Mesenchymal stem cell (in vitro differentiated cells and primary cell): ENCODE results near the gene DUS2.
A peak's percentile ranks its signal among the peaks of the same experiment; 100 is the strongest.

Experiments
- DNase-seq: peaks from one replicate; pipeline ENCODE4 v3.0.0-alpha.2; 2013
- H2AFZ ChIP-seq: one replicate; pipeline ENCODE4 v1.6.1; 2013; ENCODE audit warnings: low read depth, mild to moderate bottlenecking, control low read depth, inconsistent platforms, low read length, moderate library complexity
- H2AK5ac ChIP-seq: 2 replicates; pipeline ENCODE4 v1.6.1; 2013; ENCODE audit warnings: low read length, moderate library complexity, mild to moderate bottlenecking, inconsistent platforms; ENCODE audit not compliant: severe bottlenecking
- H2BK120ac ChIP-seq: one replicate; pipeline ENCODE4 v1.6.1; 2013; ENCODE audit warnings: low read depth, mild to moderate bottlenecking, inconsistent platforms, low read length, moderate library complexity
- H2BK12ac ChIP-seq, 2 experiments: one replicate each; pipeline ENCODE4 v1.6.1; 2013; ENCODE audit warnings: inconsistent platforms in 2 of 2, low read length in 2 of 2, mild to moderate bottlenecking in 2 of 2, moderate library complexity in 2 of 2, control low read depth in 1 of 2
- H2BK15ac ChIP-seq: one replicate; pipeline ENCODE4 v1.6.1; 2013; ENCODE audit warnings: mild to moderate bottlenecking, low read depth, inconsistent platforms; ENCODE audit not compliant: poor library complexity, severe bottlenecking
- H2BK5ac ChIP-seq: 2 replicates; pipeline ENCODE4 v1.6.1; 2013; ENCODE audit warnings: low read depth, mild to moderate bottlenecking, low read length, control low read depth, inconsistent platforms; ENCODE audit not compliant: poor library complexity, severe bottlenecking
- H3K14ac ChIP-seq, 2 experiments: one replicate each; pipeline ENCODE4 v1.6.1; 2013; ENCODE audit warnings: inconsistent platforms in 2 of 2, low read length in 2 of 2, control low read depth in 1 of 2, mild to moderate bottlenecking in 1 of 2, moderate library complexity in 1 of 2
- H3K18ac ChIP-seq, 2 experiments: one replicate each; pipeline ENCODE4 v1.6.1; 2013; ENCODE audit warnings: inconsistent platforms in 2 of 2, low read length in 2 of 2, control low read depth in 1 of 2, low read depth in 1 of 2, mild to moderate bottlenecking in 1 of 2
- H3K23ac ChIP-seq, 2 experiments: one replicate each; pipeline ENCODE4 v1.6.1; 2013; ENCODE audit warnings: inconsistent platforms in 2 of 2, low read length in 2 of 2, mild to moderate bottlenecking in 2 of 2, moderate library complexity in 2 of 2, control low read depth in 1 of 2
- H3K27ac ChIP-seq: 2 replicates; pipeline ENCODE4 v1.5.1; 2013; ENCODE audit warnings: mild to moderate bottlenecking, moderate library complexity, low read length, control low read depth, inconsistent platforms; ENCODE audit not compliant: poor library complexity, severe bottlenecking
- H3K27me3 ChIP-seq, 2 experiments: 2 replicates each; pipeline versions ENCODE4 v1.6.1 to v1.7.0; 2013; ENCODE audit warnings: low read length in 2 of 2, mild to moderate bottlenecking in 2 of 2, moderate library complexity in 2 of 2, control low read depth in 1 of 2, inconsistent platforms in 1 of 2; ENCODE audit not compliant: control insufficient read depth in 1 of 2, insufficient read depth in 1 of 2
- H3K36me3 ChIP-seq, 2 experiments: 2 replicates each; pipeline versions ENCODE4 v1.6.1 to v1.7.0; 2013; ENCODE audit warnings: low read length in 2 of 2, control low read depth in 1 of 2, inconsistent platforms in 1 of 2, low read depth in 1 of 2, mild to moderate bottlenecking in 1 of 2; ENCODE audit not compliant: insufficient read depth in 2 of 2, control insufficient read depth in 1 of 2
- H3K4ac ChIP-seq, 2 experiments: one replicate each; pipeline ENCODE4 v1.6.1; 2013; ENCODE audit warnings: inconsistent platforms in 2 of 2, low read length in 2 of 2, mild to moderate bottlenecking in 2 of 2, moderate library complexity in 2 of 2, control low read depth in 1 of 2, low read depth in 1 of 2
- H3K4me1 ChIP-seq: 2 replicates; pipeline ENCODE4 v1.6.1; 2013; ENCODE audit warnings: low read depth, low read length, control low read depth; ENCODE audit not compliant: control insufficient read depth, insufficient read depth
- H3K4me2 ChIP-seq: 2 replicates; pipeline ENCODE4 v1.6.1; 2013; ENCODE audit warnings: low read length, mild to moderate bottlenecking, inconsistent platforms; ENCODE audit not compliant: poor library complexity, severe bottlenecking
- H3K4me3 ChIP-seq, 2 experiments: 2 replicates each; pipeline versions ENCODE4 v1.5.1 to v1.7.0; 2013; ENCODE audit warnings: low read length in 2 of 2, mild to moderate bottlenecking in 2 of 2, control low read depth in 1 of 2, low read depth in 1 of 2; ENCODE audit not compliant: insufficient read depth in 1 of 2
- H3K79me1 ChIP-seq: replicated peaks from 2 replicates; pipeline ENCODE4 v1.6.1; 2013; ENCODE audit warnings: mild to moderate bottlenecking, control low read depth, low read length, inconsistent platforms; ENCODE audit not compliant: poor library complexity, severe bottlenecking
- H3K9ac ChIP-seq: 2 replicates; pipeline ENCODE4 v1.7.0; 2013; ENCODE audit warnings: mild to moderate bottlenecking, low read length, moderate library complexity
- H3K9me3 ChIP-seq: 2 replicates; pipeline ENCODE4 v1.7.0; 2013; ENCODE audit warnings: mild to moderate bottlenecking, low read length; ENCODE audit not compliant: control insufficient read depth
- H4K8ac ChIP-seq: one replicate; pipeline ENCODE4 v1.6.1; 2013; ENCODE audit warnings: inconsistent platforms, mild to moderate bottlenecking, low read length, moderate library complexity
- H4K91ac ChIP-seq: one replicate; pipeline ENCODE4 v1.6.1; 2013; ENCODE audit warnings: mild to moderate bottlenecking, low read length, inconsistent platforms
- WGBS: methylation state at CpG from one replicate; pipeline ENCODE4 v1.1.7; 2013; ENCODE audit warnings: mixed read lengths; 5-methylcytosine and 5-hydroxymethylcytosine counted together

Gene DUS2

DNA sequence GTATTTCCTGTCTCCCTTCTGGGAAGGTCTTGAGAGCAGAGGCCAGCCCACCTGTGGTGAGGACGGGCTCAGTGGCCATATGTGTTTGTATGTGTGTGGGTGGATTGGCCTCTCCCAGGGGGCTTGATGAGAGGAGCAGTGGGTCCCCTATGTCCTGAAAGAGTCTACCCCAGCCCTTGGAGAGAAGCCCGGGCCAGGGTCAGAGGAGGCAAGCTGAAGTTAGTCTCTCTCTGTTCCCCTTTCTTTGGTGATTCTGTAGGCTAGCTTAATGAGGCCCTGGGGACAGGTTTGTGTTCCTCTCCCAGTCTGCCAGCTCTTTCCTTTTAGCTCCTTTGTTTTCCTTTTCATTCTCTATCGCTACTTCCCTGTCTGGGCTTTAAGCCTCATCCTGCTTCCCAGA is 38.3 kb downstream of the DUS2 start:
- H3K4me3 ChIP-seq = no peak overlapping the region
- H3K18ac ChIP-seq = no peak overlapping the region
- WGBS = 93% methylated on average over 3 of the region's 3 CpGs
- no peaks in the 10 kb centered on the region for H3K27me3 ChIP-seq
- H3K4me2 ChIP-seq = no peak overlapping the region
- H3K4ac ChIP-seq = no peak overlapping the region
- no peak overlapping the region for H2BK5ac ChIP-seq
- H3K9ac ChIP-seq = no peak overlapping the region
- H4K8ac ChIP-seq = no peak overlapping the region
- no peak overlapping the region for H2AK5ac ChIP-seq
- H3K14ac ChIP-seq = no peak overlapping the region
- no peak overlapping the region for H2AFZ ChIP-seq
- H4K91ac ChIP-seq = no peak overlapping the region
- H2BK15ac ChIP-seq = no peak overlapping the region
- no peaks in the 10 kb centered on the region for H3K79me1 ChIP-seq
- peaks cover 15 to 31% of the 10 kb centered on the region in 2 experiments for H3K36me3 ChIP-seq
- no peak overlapping the region for H3K27ac ChIP-seq
- no peak overlapping the region for H2BK12ac ChIP-seq
- H3K9me3 ChIP-seq = no peaks in the 10 kb centered on the region
- no peak for DNase-seq
- no peak overlapping the region for H2BK120ac ChIP-seq
- no peak overlapping the region for H3K23ac ChIP-seq
- peaks cover 11% of the 10 kb centered on the region for H3K4me1 ChIP-seq

DNA sequence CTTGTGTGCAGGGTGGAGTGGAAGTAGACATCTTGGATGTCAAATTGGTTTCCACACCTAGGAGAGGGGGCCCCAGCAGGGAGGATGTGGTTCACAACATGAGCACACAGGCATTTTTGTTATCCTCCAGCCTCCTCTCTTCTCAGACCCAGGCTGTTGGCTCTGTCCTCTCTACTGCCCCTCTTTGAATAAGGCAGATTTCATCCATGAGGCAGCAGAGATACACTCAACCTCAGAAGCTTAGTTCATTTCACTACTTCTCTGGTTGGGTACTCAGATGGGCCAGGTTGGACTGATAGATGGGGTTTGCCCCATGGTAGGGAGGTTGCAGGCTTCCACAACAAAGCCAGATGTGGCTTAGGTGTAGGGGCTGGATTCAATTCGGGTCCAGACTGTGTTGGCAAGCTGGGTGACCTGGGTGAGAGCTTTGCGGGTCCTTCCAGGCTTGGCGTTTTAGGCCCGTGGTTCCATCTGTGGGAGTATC is 39.9 kb downstream of the DUS2 start:
- Histone ChIP-seq H4K8ac (no peak overlapping the region), H3K18ac (no peak overlapping the region), H3K27me3 (no peaks in the 10 kb centered on the region), H2BK120ac (no peak overlapping the region), H3K79me1 (no peaks in the 10 kb centered on the region), H3K27ac (no peak overlapping the region), H4K91ac (no peak overlapping the region), H3K4ac (no peak overlapping the region), H3K14ac (no peak overlapping the region), H2BK5ac (no peak overlapping the region), H2BK12ac (no peak overlapping the region), H2BK15ac (no peak overlapping the region), H3K4me1 (peaks cover 11% of the 10 kb centered on the region), H2AFZ (no peak overlapping the region), H3K4me2 (no peak overlapping the region), H3K36me3 (peaks cover 17 to 29% of the 10 kb centered on the region in 2 experiments), H2AK5ac (no peak overlapping the region), H3K9me3 (no peaks in the 10 kb centered on the region), H3K4me3 (no peak overlapping the region), H3K9ac (no peak overlapping the region), H3K23ac (no peak overlapping the region)
- no peak for DNase-seq
- WGBS = 100% methylated on average over 2 of the region's 4 CpGs

GRCh38 chr16:68064791-68065365 is 41.8 kb downstream of the DUS2 start:
- Histone ChIP-seq H2BK5ac (no peak overlapping the region), H3K4me2 (peak overlapping the region; percentile 7), H2AFZ (no peak overlapping the region), H3K27ac (peak overlapping the region; percentile 86), H3K79me1 (no peaks in the 10 kb centered on the region), H3K4ac (no peak overlapping the region), H3K4me1 (peaks cover 16% of the 10 kb centered on the region), H3K18ac (no peak overlapping the region), H3K23ac (no peak overlapping the region), H2BK15ac (no peak overlapping the region), H4K8ac (peak overlapping the region; percentile 70), H3K36me3 (peaks cover 22 to 25% of the 10 kb centered on the region in 2 experiments), H3K27me3 (no peaks in the 10 kb centered on the region), H3K9ac (peak overlapping the region; percentile 50), H2BK120ac (peak overlapping the region; percentile 90), H3K9me3 (no peaks in the 10 kb centered on the region), H2BK12ac (peak overlapping the region in 1 of 2 experiments; percentile 12), H2AK5ac (no peak overlapping the region), H3K4me3 (no peak overlapping the region), H4K91ac (no peak overlapping the region), H3K14ac (no peak overlapping the region)
- 0% methylated on average over 1 of the region's 2 CpGs for WGBS
- peak; percentile 72 for DNase-seq

DNA sequence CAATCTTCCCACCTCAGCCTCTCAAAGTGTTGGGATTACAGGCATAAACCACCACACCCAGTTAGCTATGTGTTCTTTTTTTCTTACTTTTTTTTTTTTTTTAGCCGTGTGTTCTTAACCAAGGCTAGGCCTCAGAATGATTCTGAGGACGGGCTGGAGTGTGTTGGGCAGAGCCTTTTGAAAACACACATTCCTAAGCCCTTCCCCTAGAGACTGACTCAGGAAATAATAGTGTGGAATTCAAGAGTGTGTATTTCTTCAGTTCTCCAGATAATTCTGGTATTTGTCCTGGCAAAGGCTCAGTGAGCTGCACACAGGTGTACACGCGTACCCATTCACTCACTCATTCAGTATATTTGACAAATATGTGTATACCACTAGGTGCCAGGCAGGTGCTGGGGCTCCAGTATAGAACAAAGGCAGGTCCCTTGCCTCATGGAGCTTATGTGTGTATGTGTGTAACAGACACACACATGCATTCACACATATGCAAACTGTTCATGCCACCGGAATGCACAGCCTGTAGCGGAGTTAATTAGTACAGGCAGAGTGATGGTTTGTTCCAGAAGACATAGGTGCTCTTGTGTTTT is 42.7 kb downstream of the DUS2 start:
- Histone ChIP-seq H3K79me1 (no peaks in the 10 kb centered on the region), H3K27me3 (no peaks in the 10 kb centered on the region), H3K4me3 (no peak overlapping the region), H3K27ac (peak overlapping the region; percentile 86), H2AFZ (no peak overlapping the region), H3K9ac (peak overlapping the region; percentile 50), H2BK15ac (no peak overlapping the region), H3K23ac (no peak overlapping the region), H2BK120ac (no peak overlapping the region), H3K36me3 (peaks cover 25 to 31% of the 10 kb centered on the region in 2 experiments), H2BK12ac (no peak overlapping the region), H3K4me1 (peaks cover 20% of the 10 kb centered on the region), H4K8ac (no peak overlapping the region), H3K4ac (no peak overlapping the region), H3K4me2 (no peak overlapping the region), H2AK5ac (no peak overlapping the region), H3K9me3 (no peaks in the 10 kb centered on the region), H2BK5ac (no peak overlapping the region), H3K14ac (no peak overlapping the region), H4K91ac (peak overlapping the region; percentile 27), H3K18ac (peak overlapping the region in 1 of 2 experiments; percentile 25)
- 98% methylated on average over 2 of the region's 6 CpGs for WGBS
- peak; percentile 58 for DNase-seq
